Activated B cell treated with CpG ODN at 0.5 μM for 24 hours (primary cell): ENCODE data around the gene SAPCD2. TPM values are rescaled to one million over a fixed set of nuclear protein-coding genes. Genes with fewer than 3 reads are reported as not detected.

Source experiments
- ATAC-seq: fragments of 200-7000 bp; cut with Tn5 transposase; one replicate; pipeline ENCODE4 v1.10.0; 2021; ENCODE audit warnings: low read depth, mild to moderate bottlenecking, moderate library complexity
- CTCF ChIA-PET: fragments of 350-600 bp; sonication (Branson Sonifier 250); formaldehyde crosslinking; loops from one replicate; lab custom pipeline; 2021; ENCODE audit warnings: antibody characterized with exemption; lab: Charles Lee
- POLR2A ChIA-PET: fragments of 350-600 bp; sonication (Branson Sonifier 250); formaldehyde crosslinking; loops from one replicate; lab custom pipeline; 2021; ENCODE audit warnings: antibody characterized with exemption; lab: Charles Lee
- DNase-seq: peaks from one replicate; pipeline ENCODE4 v3.0.0; 2022
- H3K27ac Mint-ChIP-seq: one replicate; pipeline ENCODE4 v1.8.0; 2020; ENCODE audit warnings: mixed read lengths
- H3K27me3 Mint-ChIP-seq: one replicate; pipeline ENCODE4 v1.8.0; 2021; ENCODE audit warnings: mixed read lengths
- H3K36me3 Mint-ChIP-seq: one replicate; pipeline ENCODE4 v1.8.0; 2021; ENCODE audit warnings: low read depth, mixed read lengths
- H3K4me1 Mint-ChIP-seq: one replicate; pipeline ENCODE4 v1.8.0; 2021; ENCODE audit warnings: mixed read lengths
- H3K4me3 Mint-ChIP-seq: one replicate; pipeline ENCODE4 v1.8.0; 2020; ENCODE audit warnings: mild to moderate bottlenecking, mixed read lengths
- H3K9me3 Mint-ChIP-seq: one replicate; pipeline ENCODE4 v1.8.0; 2020; ENCODE audit warnings: mixed read lengths
- intact Hi-C: fragments of 100-400 bp; cut with micrococcal nuclease; formaldehyde crosslinking; loops from one replicate; pipeline ENCODE4 v1.15.1; 2024
- total RNA-seq: library from RNA; stranded (reverse); gene quantifications from 2 replicates; pipeline ENCODE4 v1.2.3, GENCODE V29; 2022
- TF ChIP-seq, protein P1 (sequence below): fragments of 200-600 bp; IDR thresholded peaks from one replicate; pipeline ENCODE4 v1.8.0; 2022; ENCODE audit warnings: antibody characterized with exemption, mild to moderate bottlenecking

SAPCD2 gene
- total RNA-seq, 1 donor from 2014 or later = 0.80 TPM

DNA sequence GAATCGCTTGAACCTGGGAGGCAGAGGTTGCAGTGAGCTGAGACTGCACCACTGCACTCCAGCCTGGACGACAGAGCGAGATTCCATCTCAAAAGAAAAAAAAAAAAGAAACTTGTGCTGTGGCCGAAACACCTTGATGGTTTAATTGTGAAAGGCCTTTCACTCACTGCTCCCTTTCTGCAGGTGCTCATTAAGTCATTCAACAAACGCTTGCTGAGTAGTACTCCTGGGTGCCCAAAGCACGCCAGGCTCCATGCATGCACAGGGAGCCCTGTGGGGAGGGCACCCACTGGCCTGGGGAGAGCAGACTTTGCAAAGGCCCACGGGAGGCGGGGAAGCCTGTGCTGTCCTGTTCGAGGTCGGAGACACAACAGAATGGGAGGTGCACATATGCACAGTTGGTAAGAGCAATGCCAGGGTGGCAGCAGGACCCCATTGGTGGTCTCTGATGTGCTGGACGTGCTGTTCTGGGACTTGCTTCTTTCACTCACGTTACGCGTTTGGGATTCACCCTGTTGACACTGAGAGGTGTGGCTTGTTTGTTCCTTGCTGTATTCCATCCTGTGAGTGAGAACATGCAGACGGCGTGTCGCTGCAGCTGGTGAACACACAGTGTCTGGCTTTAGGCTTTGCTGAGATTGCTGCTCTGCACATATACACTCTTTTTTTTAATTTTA lies 13.5 kb downstream of the SAPCD2 start:
- ATAC-seq (no peak), DNase-seq (no peak)
- no peaks in the 10 kb centered on the region for H3K9me3 Mint-ChIP-seq
- intact Hi-C loops = no loop called here
- no peak overlapping the region for H3K27ac Mint-ChIP-seq
- H3K36me3 Mint-ChIP-seq = no peaks in the 10 kb centered on the region
- H3K4me3 Mint-ChIP-seq = no peak overlapping the region
- POLR2A ChIA-PET = no interaction called here
- peaks cover 3% of the 10 kb centered on the region for H3K4me1 Mint-ChIP-seq
- TF ChIP-seq, protein P1, sequence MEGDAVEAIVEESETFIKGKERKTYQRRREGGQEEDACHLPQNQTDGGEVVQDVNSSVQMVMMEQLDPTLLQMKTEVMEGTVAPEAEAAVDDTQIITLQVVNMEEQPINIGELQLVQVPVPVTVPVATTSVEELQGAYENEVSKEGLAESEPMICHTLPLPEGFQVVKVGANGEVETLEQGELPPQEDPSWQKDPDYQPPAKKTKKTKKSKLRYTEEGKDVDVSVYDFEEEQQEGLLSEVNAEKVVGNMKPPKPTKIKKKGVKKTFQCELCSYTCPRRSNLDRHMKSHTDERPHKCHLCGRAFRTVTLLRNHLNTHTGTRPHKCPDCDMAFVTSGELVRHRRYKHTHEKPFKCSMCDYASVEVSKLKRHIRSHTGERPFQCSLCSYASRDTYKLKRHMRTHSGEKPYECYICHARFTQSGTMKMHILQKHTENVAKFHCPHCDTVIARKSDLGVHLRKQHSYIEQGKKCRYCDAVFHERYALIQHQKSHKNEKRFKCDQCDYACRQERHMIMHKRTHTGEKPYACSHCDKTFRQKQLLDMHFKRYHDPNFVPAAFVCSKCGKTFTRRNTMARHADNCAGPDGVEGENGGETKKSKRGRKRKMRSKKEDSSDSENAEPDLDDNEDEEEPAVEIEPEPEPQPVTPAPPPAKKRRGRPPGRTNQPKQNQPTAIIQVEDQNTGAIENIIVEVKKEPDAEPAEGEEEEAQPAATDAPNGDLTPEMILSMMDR = no peak
- CTCF ChIA-PET = interaction anchor here (0.9 to 1.4 kb wide), 2 partner anchors 10 to 22 kb away, joined by 3 to 6 read pairs; partner anchors contain the start of gene NPDC1
- H3K27me3 Mint-ChIP-seq = peaks cover 6% of the 10 kb centered on the region

DNA sequence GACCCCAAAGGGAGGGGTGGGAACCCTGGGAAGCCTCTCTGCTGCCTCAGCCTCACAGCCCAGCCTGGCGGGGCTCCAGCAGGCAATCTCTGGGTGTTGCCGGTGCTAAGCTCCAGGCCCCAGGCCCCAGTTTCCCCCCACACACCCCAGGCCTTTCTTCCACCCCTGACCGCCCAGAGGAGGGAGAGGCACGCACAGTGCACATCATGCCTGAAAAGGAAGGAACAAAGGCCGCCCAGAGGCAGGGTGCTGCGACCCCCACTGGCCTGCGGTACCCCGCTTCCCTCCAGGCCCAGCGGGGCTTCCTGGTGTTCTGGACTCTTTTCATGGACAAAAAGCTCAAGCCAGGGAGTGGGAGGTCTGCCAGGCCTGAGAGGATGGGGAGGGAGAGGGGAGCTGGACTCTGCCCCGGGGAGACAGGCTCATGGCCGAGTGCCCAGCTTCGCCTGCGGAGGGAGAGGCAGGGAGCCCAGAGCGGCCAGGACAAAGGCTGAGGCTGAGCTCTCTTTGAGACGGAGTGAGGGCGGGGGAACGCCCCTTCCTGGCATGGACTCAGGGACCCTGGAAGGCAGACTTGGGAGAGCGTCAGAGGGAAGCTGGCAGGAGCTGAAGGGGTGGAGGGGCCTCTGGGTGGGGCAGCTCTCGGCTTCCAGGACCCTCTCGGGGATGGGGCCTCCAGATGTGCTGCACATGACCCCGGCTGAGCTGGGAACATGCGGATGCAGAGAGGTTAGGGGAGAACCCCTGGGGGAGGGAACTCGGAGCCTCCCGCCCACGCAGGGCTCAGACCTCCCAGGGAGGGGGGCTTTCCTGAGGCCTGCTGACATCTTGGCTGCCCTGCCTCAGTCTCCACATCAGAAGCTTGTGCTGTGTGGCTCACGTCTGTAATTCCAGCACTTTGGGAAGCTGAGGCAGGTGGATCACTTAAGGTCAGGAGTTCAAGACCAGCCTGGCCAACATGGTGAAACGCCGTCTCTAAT lies 14.7 kb downstream of the SAPCD2 start:
- TF ChIP-seq, protein P1 = no peak
- H3K27me3 Mint-ChIP-seq = peaks cover 6% of the 10 kb centered on the region
- CTCF ChIA-PET = interaction anchor here (0.9 to 1.4 kb wide), 3 partner anchors 9 to 21 kb away, joined by 3 to 6 read pairs (median 3); partner anchors contain the start of gene NPDC1

DNA sequence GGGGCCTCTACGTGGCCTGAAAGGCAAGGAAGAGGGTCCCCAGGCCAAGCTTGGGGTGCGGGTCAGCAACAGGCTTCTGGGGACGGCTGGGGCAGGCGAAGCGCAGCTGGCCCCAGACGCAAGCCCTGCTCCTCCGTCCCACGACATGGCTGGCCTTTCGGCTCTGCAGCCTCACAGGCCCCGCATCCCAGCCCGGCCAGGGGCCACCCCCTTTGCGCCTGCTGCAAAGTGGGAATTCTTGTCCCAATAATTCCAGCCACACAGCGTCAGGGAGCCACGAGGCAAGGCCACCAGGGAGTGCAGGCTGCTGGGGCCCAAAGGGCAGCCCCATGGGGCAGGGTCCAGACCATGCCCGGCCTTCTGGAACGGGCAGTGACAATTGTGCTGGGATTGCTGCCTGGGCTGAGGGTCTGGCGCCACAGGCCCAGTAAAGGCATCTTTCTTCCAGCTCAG lies 15.4 kb downstream of the SAPCD2 start:
- Mint-ChIP-seq H3K4me3 (no peak overlapping the region), H3K27me3 (peaks cover 11% of the 10 kb centered on the region), H3K4me1 (peaks cover 3% of the 10 kb centered on the region), H3K27ac (no peak overlapping the region), H3K9me3 (no peaks in the 10 kb centered on the region), H3K36me3 (no peaks in the 10 kb centered on the region)
- ChIA-PET POLR2A (no interaction called here), CTCF (interaction anchor here (1.0 kb wide), 1 partner anchor 20 kb away, joined by 3 read pairs; no protein-coding TSS in a partner anchor)
- TF ChIP-seq, protein P1 = no peak
- DNase-seq = no peak
- intact Hi-C loops = no loop called here
- ATAC-seq = no peak

More for the DNA sequence above, 14.7 kb downstream of the SAPCD2 start:
- Mint-ChIP-seq H3K9me3 (no peaks in the 10 kb centered on the region), H3K4me3 (no peak overlapping the region), H3K27ac (no peak overlapping the region), H3K36me3 (no peaks in the 10 kb centered on the region), H3K4me1 (peaks cover 3% of the 10 kb centered on the region)
- intact Hi-C loops = no loop called here
- ATAC-seq = no peak
- no peak for DNase-seq
- POLR2A ChIA-PET = no interaction called here

DNA sequence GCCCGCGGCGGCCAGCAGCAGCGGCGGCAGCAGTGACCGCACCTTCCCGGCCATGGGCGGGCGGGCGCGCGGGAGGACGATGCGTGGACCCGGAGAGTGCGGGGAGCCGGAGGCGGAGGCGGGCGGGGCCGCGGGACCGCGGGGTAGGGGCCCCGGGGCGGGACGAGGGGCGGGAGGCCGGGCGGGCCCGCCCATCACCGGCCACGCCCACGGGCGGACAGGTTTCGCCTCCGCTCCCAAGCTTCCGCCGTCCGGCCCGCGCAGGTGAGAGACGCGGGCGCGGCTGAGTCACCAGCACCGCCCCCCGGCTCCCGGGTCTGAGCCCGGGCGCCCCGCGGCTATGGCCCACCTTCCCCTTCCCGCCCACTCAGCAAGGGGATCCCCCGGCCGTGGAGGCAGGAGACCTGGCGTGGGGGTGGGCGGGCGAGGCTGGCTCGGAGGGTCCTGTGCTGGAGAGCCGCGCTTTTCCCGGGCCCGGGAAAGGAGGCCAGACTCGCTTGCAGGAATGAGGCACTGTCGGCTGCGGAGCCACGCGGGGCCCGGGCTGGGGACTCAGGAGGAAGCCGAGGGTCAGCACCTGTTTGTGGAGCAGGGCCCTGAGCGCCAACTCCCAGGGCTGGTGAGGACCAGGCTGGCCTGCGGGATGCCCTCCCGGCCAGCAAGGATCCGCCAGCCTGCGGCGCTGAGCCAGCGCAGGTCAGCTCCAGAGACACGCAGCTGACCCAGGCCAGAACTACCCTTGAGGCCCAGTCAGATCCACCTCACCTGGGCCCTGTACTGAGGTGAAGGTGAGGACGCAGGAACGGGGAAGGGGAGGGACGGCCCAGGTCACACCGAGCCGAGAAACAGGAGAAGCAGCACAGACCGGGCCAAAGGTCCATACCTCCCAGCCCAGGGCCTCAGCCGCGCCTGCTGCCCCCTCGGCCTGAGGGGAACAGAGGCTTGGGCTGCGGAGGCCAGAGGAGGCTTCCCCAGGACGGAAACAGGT lies 16.1 kb downstream of the SAPCD2 start, which contains the start of gene ENTPD2:
ENTPD2 (minus strand) TSS at position 118 of the 988 bp plus-strand sequence; CDS start at position 54, 64 bp downstream.
- H3K36me3 Mint-ChIP-seq = no peaks in the 10 kb centered on the region
- intact Hi-C loops = no loop called here
- no peak within 1 kb of the TSS for H3K4me3 Mint-ChIP-seq
- DNase-seq = peak; percentile 36
- H3K27ac Mint-ChIP-seq = no peak within 1 kb of the TSS
- CTCF ChIA-PET = no interaction called here
- H3K4me1 Mint-ChIP-seq = peaks cover 3% of the 10 kb centered on the region
- POLR2A ChIA-PET = no interaction called here
- H3K9me3 Mint-ChIP-seq = no peaks in the 10 kb centered on the region
- H3K27me3 Mint-ChIP-seq = peaks cover 16% of the 10 kb centered on the region
- TF ChIP-seq, protein P1 = no peak
- peak; percentile 70 for ATAC-seq
